ENCODE results near the gene DUOX2. TPM values are rescaled to one million over a fixed set of nuclear protein-coding genes. Genes with fewer than 3 reads are reported as not detected.
A peak's percentile ranks its signal among the peaks of the same experiment; 100 is the strongest.

Gene DUOX2
- total RNA-seq, 1 experiment from 2014 or later: not detected

DNA sequence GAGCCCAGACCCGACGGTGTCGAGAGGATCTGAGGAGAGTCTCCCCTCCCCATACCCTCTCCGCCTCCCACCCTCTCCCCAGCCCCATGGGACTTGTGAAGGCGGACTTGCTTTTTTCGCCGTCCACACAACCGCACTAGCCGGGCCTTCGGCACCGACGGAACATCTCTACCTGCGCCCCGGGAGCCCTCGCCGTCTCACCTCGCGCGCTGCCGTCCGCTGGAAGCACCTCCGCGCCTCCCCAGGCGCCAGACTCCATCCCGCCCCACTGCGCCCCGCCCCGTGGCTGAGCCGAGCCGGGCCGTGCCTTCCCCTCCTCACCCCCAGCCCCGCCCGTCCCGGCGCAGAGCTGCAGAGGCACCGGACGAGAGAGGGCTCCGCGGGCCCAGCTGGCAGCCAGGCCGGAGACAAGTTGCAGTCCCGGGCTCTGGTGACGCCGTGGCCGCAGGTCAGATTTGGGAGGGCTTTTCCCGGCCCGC, 15.7 kb upstream of the DUOX2 start, which contains the start of the genes DUOX1 and DUOXA1:
Gene DUOX1, plus strand, starts transcription at position 344 of the 479 bp plus-strand sequence. CDS start 1,973 bp downstream, outside the sequence.
Gene DUOXA1, minus strand, starts transcription at position 229 of the 479 bp plus-strand sequence. CDS start 6,865 bp downstream, outside the sequence.
- H3K27ac ChIP-seq: no peak within 1 kb of the TSS
- ChIA-PET CTCF (interaction anchor here (0.6 kb wide), 1 partner anchor 33 kb away, joined by 11 read pairs; no protein-coding TSS in a partner anchor), POLR2A (ENCODE audit: unreplicated experiment) (no interaction called here)

GRCh38 chr15:45128971-45129639, 15.1 kb upstream of the DUOX2 start:
- Histone ChIP-seq H3K79me2 (ENCODE audit: low read depth) (no peaks in the 10 kb centered on the region), H3K27me3 (ENCODE audit: insufficient read depth, low read depth) (no peaks in the 10 kb centered on the region), H3F3A (ENCODE audit: insufficient read depth, low read depth) (no peaks in the 10 kb centered on the region), H4K20me1 (ENCODE audit: insufficient read depth) (no peaks in the 10 kb centered on the region), H2AFZ (no peak overlapping the region), H3K9me3 (ENCODE audit: insufficient read depth, low read depth) (no peaks in the 10 kb centered on the region), H3K4me2 (no peak overlapping the region), H3K9me2 (ENCODE audit: insufficient read depth) (no peaks in the 10 kb centered on the region), H3K27ac (no peak overlapping the region), H3K4me1 (replicated peaks; ENCODE audit: insufficient read depth) (no peaks in the 10 kb centered on the region), H3K36me3 (ENCODE audit: low read depth) (no peaks in the 10 kb centered on the region), H3K4me3 (no peak overlapping the region)
- no peak for DNase-seq
- intact Hi-C loops (cut with micrococcal nuclease; ENCODE audit: unreplicated experiment): loop anchor here (10.0 kb wide), 1 partner anchor 486 kb away; no protein-coding TSS in a partner anchor
- ChIA-PET POLR2A (ENCODE audit: unreplicated experiment) (no interaction called here), CTCF (no interaction called here)
- BruUV-seq (replicated peaks): no TSS peak
- TF ChIP-seq CTCF (conservative IDR thresholded peaks at IDR 0.05): no peak
- no peak for TF ChIP-seq EZH2 (IDR thresholded peaks at IDR 0.05; ENCODE audit: low read depth)

More for the DNA sequence above, 15.7 kb upstream of the DUOX2 start, which contains the start of the genes DUOX1 and DUOXA1:
- Histone ChIP-seq H4K20me1 (ENCODE audit: insufficient read depth) (no peaks in the 10 kb centered on the region), H2AFZ (no peak within 1 kb of the TSS), H3K9me2 (ENCODE audit: insufficient read depth) (no peaks in the 10 kb centered on the region), H3K79me2 (ENCODE audit: low read depth) (no peaks in the 10 kb centered on the region), H3K9me3 (ENCODE audit: insufficient read depth, low read depth) (no peaks in the 10 kb centered on the region), H3F3A (ENCODE audit: insufficient read depth, low read depth) (no peaks in the 10 kb centered on the region), H3K4me2 (no peak within 1 kb of the TSS), H3K4me3 (no peak within 1 kb of the TSS), H3K36me3 (ENCODE audit: low read depth) (no peaks in the 10 kb centered on the region), H3K27me3 (ENCODE audit: insufficient read depth, low read depth) (no peaks in the 10 kb centered on the region), H3K4me1 (replicated peaks; ENCODE audit: insufficient read depth) (no peaks in the 10 kb centered on the region)
- intact Hi-C loops (cut with micrococcal nuclease; ENCODE audit: unreplicated experiment): loop anchor here (10.0 kb wide), 1 partner anchor 485 kb away; no protein-coding TSS in a partner anchor
- TF ChIP-seq EZH2 (IDR thresholded peaks at IDR 0.05; ENCODE audit: low read depth) (no peak), CTCF (conservative IDR thresholded peaks at IDR 0.05) (no peak)
- no peak for DNase-seq
- no TSS peak for BruUV-seq (replicated peaks)

DNA sequence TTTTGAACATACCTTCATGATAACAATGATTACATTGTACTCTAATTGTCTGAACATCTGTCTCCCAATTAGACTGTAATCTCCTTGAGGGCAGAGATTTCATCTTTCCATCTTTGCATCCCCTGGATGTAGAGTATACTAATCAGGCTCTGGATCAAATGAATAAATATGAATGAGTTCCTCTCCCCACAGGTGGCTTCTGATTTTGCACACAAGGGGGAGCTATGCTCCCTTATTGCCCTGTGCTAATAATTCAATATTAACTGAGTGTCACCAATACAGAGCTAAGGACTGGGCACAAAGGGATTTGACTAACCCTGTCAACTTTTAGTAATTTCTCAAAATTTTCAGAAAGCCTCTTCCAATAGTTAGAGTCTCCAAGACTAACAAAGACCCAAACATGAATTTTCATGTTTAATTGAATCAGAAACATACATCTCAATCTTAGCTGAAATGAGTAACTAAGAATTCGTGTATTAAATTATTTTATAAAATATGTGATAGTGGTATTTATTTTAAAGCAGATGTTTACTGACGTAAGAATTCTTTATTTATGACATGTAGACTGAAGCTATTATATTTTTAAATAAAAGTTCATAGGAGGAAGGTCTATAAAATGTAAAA, 12.7 kb upstream of the DUOX2 start:
- Histone ChIP-seq H2AFZ (no peak overlapping the region), H3K79me2 (ENCODE audit: low read depth) (no peaks in the 10 kb centered on the region), H3K9me2 (ENCODE audit: insufficient read depth) (no peaks in the 10 kb centered on the region), H3K27me3 (ENCODE audit: insufficient read depth, low read depth) (no peaks in the 10 kb centered on the region), H3K36me3 (ENCODE audit: low read depth) (no peaks in the 10 kb centered on the region), H3K4me3 (no peak overlapping the region), H3K4me2 (no peak overlapping the region), H3K27ac (no peak overlapping the region), H3K4me1 (replicated peaks; ENCODE audit: insufficient read depth) (peaks cover 11% of the 10 kb centered on the region; the same call in 1 of the 2 replicates), H4K20me1 (ENCODE audit: insufficient read depth) (no peaks in the 10 kb centered on the region), H3F3A (ENCODE audit: insufficient read depth, low read depth) (no peaks in the 10 kb centered on the region), H3K9me3 (ENCODE audit: insufficient read depth, low read depth) (no peaks in the 10 kb centered on the region)
- ChIA-PET POLR2A (ENCODE audit: unreplicated experiment) (interaction anchor here (0.7 kb wide), 1 partner anchor 36 kb away, joined by 3 read pairs; no protein-coding TSS in a partner anchor), CTCF (interaction anchor here (0.7 to 2.0 kb wide), 8 partner anchors 9 to 272 kb away, joined by 3 to 16 read pairs (median 6); no protein-coding TSS in a partner anchor)
- no TSS peak for BruUV-seq (replicated peaks)
- peak; percentile 78 for TF ChIP-seq CTCF (conservative IDR thresholded peaks at IDR 0.05)
- TF ChIP-seq EZH2 (IDR thresholded peaks at IDR 0.05; ENCODE audit: low read depth): no peak
- intact Hi-C loops (cut with micrococcal nuclease; ENCODE audit: unreplicated experiment): loop anchor here (1.0 to 10.0 kb wide), 6 partner anchors 37 to 488 kb away; a partner anchor contains a TSS
- DNase-seq: peak in 1 of 2 experiments; percentile 45
